Midbrain (tissue), 1 donor: Measurements from ENCODE around the gene UBE2F.
"Not testable (repeated sequence)": the region's sequence is repeated elsewhere in the genome, so short reads cannot be mapped to it uniquely, and the experiment has no call there.

ENCODE experiments used
- DNase-seq: peaks from one replicate; lab custom pipeline; 2025; lab: John Stamatoyannopoulos, UW

The UBE2F gene

GRCh38 chr2:237979331-237979730, 12.5 kb downstream of the UBE2F start:
- no peak for DNase-seq

GRCh38 chr2:237980087-237980486, 13.3 kb downstream of the UBE2F start:
- DNase-seq: peak; percentile 73

GRCh38 chr2:237980751-237981150, 13.9 kb downstream of the UBE2F start:
- DNase-seq: no peak

GRCh38 chr2:237981621-237982020, 14.8 kb downstream of the UBE2F start:
- not testable (repeated sequence) for DNase-seq

- no peak for DNase-seq
These were observed 15.4 kb downstream of the UBE2F start for GRCh38 chr2:237982039-237982725.

- no peak for DNase-seq
These were observed 17.1 kb downstream of the UBE2F start for GRCh38 chr2:237983922-237984321.

- DNase-seq: no peak
These were observed 20.5 kb downstream of the UBE2F start for GRCh38 chr2:237987268-237987667.

GRCh38 chr2:237993701-237994100, 26.9 kb downstream of the UBE2F start:
- DNase-seq: no peak

GRCh38 chr2:237995036-237995435, 28.2 kb downstream of the UBE2F start:
- DNase-seq: no peak

- DNase-seq: no peak
These were observed 29.3 kb downstream of the UBE2F start for GRCh38 chr2:237996021-237996593.

- no peak for DNase-seq
These were observed 30.7 kb downstream of the UBE2F start for GRCh38 chr2:237997521-237997920.

GRCh38 chr2:237998530-237998929, 31.7 kb downstream of the UBE2F start:
- DNase-seq: no peak

GRCh38 chr2:238003234-238004031, 36.6 kb downstream of the UBE2F start:
- DNase-seq: no peak

- DNase-seq: no peak
These were observed 37.4 kb downstream of the UBE2F start for GRCh38 chr2:238004077-238004830.

- no peak for DNase-seq
These were observed 38.7 kb downstream of the UBE2F start for GRCh38 chr2:238005528-238005927.

GRCh38 chr2:238006510-238006909, 39.7 kb downstream of the UBE2F start:
- DNase-seq: no peak

GRCh38 chr2:238007924-238008323, 41.1 kb downstream of the UBE2F start:
- DNase-seq: no peak

GRCh38 chr2:238009563-238009962, 42.7 kb downstream of the UBE2F start:
- peak; percentile 75 for DNase-seq

GRCh38 chr2:238010572-238010971, 43.8 kb downstream of the UBE2F start:
- no peak for DNase-seq

- no peak for DNase-seq
These were observed 47.0 kb downstream of the UBE2F start for GRCh38 chr2:238013806-238014205.

GRCh38 chr2:238015705-238016104, 48.9 kb downstream of the UBE2F start:
- no peak for DNase-seq

- DNase-seq: no peak
These were observed 49.7 kb downstream of the UBE2F start for GRCh38 chr2:238016526-238016925.
